ENCODE measurements around the gene SLIT3.

The SLIT3 gene

DNA sequence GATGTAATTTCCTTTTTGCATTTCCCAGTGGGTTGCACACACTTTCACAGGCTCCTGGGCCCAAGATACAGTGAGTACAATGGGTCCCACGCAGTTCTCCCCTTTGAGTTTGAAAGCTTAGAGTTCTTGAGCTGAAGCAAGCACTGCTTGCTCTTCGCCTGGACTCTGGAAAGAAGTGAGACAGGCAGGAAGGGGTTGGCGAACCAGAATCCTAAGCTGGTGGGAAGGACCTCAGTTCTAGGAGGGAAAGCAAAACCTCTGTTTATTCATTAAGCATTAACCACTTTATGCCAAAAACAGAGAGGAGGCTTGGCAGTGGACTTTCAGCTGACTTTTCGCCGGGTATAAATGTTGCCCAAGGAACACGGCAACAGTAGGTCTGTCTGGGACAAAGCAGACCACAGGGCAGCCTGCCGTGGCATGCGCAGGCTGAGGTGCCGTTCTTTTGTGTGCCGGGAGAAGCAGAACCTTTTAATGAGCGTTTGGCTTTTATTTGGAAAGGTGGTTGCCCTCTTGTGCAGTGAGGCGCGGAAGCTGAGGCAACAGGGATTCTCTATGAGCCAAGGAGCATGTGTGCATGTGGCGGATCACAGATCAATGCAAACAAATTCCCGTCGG lies 481.8 kb downstream of the SLIT3 start:
- Histone ChIP-seq H3K4me1 (ENCODE audit: control insufficient read depth, insufficient read depth, low read length) (no peaks in the 10 kb centered on the region), H3K9me3 (replicated peaks; ENCODE audit: low read length) (no peaks in the 10 kb centered on the region), H3K27me3 (ENCODE audit: control insufficient read depth, insufficient read depth, low read length) (no peaks in the 10 kb centered on the region), H3K4me3 (ENCODE audit: low read length) (no peak overlapping the region), H3K36me3 (ENCODE audit: insufficient read depth, low read length) (no peaks in the 10 kb centered on the region), H3K9ac (ENCODE audit: low read depth, low read length) (no peak overlapping the region), H3K4me2 (ENCODE audit: low read length) (no peak overlapping the region)

DNA sequence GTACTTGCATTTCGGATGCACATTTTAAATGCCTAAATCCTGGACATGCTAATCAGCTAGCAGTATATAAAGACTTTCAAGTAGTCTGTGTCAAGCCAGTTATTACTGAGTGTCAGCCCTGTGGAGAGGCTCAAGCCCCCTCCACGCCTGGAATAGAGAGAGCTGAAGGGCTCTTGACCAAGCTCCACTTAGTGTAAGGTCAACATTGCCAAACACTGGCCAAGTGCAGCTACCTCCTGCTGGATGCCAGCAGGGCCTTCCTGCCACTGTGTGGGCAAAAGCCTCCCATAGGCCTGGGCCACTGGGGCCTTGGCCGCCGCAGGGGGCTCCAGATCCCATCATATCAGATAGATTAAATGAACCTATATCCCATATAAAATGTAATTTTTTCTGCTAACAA lies 482.4 kb downstream of the SLIT3 start:
- Histone ChIP-seq H3K4me2 (ENCODE audit: low read length) (no peak overlapping the region), H3K36me3 (ENCODE audit: insufficient read depth, low read length) (no peaks in the 10 kb centered on the region), H3K4me1 (ENCODE audit: control insufficient read depth, insufficient read depth, low read length) (no peaks in the 10 kb centered on the region), H3K9me3 (replicated peaks; ENCODE audit: low read length) (no peaks in the 10 kb centered on the region), H3K4me3 (ENCODE audit: low read length) (no peak overlapping the region), H3K27me3 (ENCODE audit: control insufficient read depth, insufficient read depth, low read length) (no peaks in the 10 kb centered on the region), H3K9ac (ENCODE audit: low read depth, low read length) (no peak overlapping the region)

DNA sequence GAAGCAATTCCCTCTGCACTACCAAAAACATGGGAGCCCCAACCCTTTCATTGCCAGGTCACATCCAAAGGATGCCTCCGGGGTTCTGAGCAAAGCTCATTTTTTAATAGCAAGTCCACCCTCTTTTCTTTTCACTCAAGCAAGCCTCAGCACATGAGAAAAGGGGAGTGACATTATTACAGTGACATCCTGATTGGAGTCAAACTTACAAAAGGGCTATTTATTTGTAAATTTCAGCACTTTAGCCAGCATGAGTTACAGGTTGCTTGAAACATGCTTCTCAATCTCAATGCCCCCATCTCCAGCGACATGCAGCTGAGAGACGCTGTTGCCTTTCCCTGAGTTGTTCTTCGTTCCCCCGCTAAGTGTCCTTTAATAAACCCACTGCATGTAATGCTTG lies 483.3 kb downstream of the SLIT3 start:
- H3K4me3 ChIP-seq (ENCODE audit: low read length): no peak overlapping the region
- H3K27me3 ChIP-seq (ENCODE audit: control insufficient read depth, insufficient read depth, low read length): no peaks in the 10 kb centered on the region
- H3K4me1 ChIP-seq (ENCODE audit: control insufficient read depth, insufficient read depth, low read length): no peaks in the 10 kb centered on the region
- H3K4me2 ChIP-seq (ENCODE audit: low read length): no peak overlapping the region
- H3K36me3 ChIP-seq (ENCODE audit: insufficient read depth, low read length): no peaks in the 10 kb centered on the region
- no peaks in the 10 kb centered on the region for H3K9me3 ChIP-seq (replicated peaks; ENCODE audit: low read length)
- H3K9ac ChIP-seq (ENCODE audit: low read depth, low read length): no peak overlapping the region

- no peak overlapping the region for H3K4me3 ChIP-seq (ENCODE audit: low read length)
- no peaks in the 10 kb centered on the region for H3K9me3 ChIP-seq (replicated peaks; ENCODE audit: low read length)
- no peaks in the 10 kb centered on the region for H3K4me1 ChIP-seq (ENCODE audit: control insufficient read depth, insufficient read depth, low read length)
- no peak overlapping the region for H3K9ac ChIP-seq (ENCODE audit: low read depth, low read length)
- H3K27me3 ChIP-seq (ENCODE audit: control insufficient read depth, insufficient read depth, low read length): no peaks in the 10 kb centered on the region
- no peak overlapping the region for H3K4me2 ChIP-seq (ENCODE audit: low read length)
- H3K36me3 ChIP-seq (ENCODE audit: insufficient read depth, low read length): no peaks in the 10 kb centered on the region
Measured at GRCh38 chr5:168816661-168817060, 484.3 kb downstream of the SLIT3 start.

DNA sequence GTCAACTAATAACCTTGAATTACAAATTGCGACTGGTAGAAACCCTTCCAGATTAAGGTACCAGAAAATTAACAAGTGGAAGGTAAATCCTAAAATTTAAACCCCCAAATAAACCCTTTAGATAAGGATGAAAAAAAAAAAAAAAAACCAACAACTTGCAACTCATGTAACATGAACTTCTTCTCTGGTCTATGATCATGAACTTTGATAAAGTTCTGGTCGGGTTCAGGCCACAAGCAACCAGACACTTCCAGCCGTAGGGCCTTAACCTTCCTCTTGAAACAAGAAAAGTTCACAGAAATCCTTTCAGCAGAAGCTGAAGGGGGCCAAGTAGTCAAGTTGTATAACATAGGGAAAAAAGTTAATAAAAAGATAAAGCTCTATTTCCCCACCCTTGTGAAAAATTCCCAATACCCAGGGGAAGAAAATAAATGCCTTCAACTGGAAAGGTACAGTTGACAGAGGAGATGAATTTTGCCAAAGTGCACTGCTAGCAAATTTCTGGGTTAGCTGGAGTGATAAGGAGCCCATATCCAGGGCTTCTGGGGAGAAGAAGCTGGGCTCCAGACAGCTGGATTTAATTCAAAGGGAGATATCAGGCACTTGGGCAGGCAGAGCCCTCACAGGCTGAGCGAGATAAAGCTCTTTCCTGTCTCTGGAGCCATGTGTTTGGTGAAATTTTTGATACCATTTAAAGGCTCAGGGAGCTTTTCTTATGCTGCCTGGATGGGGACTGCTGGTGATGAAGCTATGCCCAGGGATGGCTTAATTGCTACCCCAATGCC lies 487.6 kb downstream of the SLIT3 start:
- H3K27me3 ChIP-seq (ENCODE audit: control insufficient read depth, insufficient read depth, low read length): no peaks in the 10 kb centered on the region
- no peaks in the 10 kb centered on the region for H3K9me3 ChIP-seq (replicated peaks; ENCODE audit: low read length)
- H3K36me3 ChIP-seq (ENCODE audit: insufficient read depth, low read length): no peaks in the 10 kb centered on the region
- no peaks in the 10 kb centered on the region for H3K4me1 ChIP-seq (ENCODE audit: control insufficient read depth, insufficient read depth, low read length)
- H3K4me3 ChIP-seq (ENCODE audit: low read length): no peak overlapping the region
- H3K9ac ChIP-seq (ENCODE audit: low read depth, low read length): no peak overlapping the region
- H3K4me2 ChIP-seq (ENCODE audit: low read length): no peak overlapping the region

- H3K36me3 ChIP-seq (ENCODE audit: insufficient read depth, low read length): no peaks in the 10 kb centered on the region
- H3K4me1 ChIP-seq (ENCODE audit: control insufficient read depth, insufficient read depth, low read length): no peaks in the 10 kb centered on the region
Measured at GRCh38 chr5:168810641-168811040, 490.3 kb downstream of the SLIT3 start.

GRCh38 chr5:168809218-168809617 lies 491.7 kb downstream of the SLIT3 start:
- no peaks in the 10 kb centered on the region for H3K4me1 ChIP-seq (ENCODE audit: control insufficient read depth, insufficient read depth, low read length)
- no peaks in the 10 kb centered on the region for H3K27me3 ChIP-seq (ENCODE audit: control insufficient read depth, insufficient read depth, low read length)
- no peaks in the 10 kb centered on the region for H3K9me3 ChIP-seq (replicated peaks; ENCODE audit: low read length)
- H3K9ac ChIP-seq (ENCODE audit: low read depth, low read length): no peak overlapping the region
- no peaks in the 10 kb centered on the region for H3K36me3 ChIP-seq (ENCODE audit: insufficient read depth, low read length)
- no peak overlapping the region for H3K4me3 ChIP-seq (ENCODE audit: low read length)
- no peak overlapping the region for H3K4me2 ChIP-seq (ENCODE audit: low read length)

More at GRCh38 chr5:168810641-168811040, 490.3 kb downstream of the SLIT3 start:
- Histone ChIP-seq H3K4me2 (ENCODE audit: low read length) (no peak overlapping the region), H3K9me3 (replicated peaks; ENCODE audit: low read length) (no peaks in the 10 kb centered on the region), H3K9ac (ENCODE audit: low read depth, low read length) (no peak overlapping the region), H3K4me3 (ENCODE audit: low read length) (no peak overlapping the region), H3K27me3 (ENCODE audit: control insufficient read depth, insufficient read depth, low read length) (no peaks in the 10 kb centered on the region)

GRCh38 chr5:168808051-168808616 lies 492.8 kb downstream of the SLIT3 start:
- H3K9me3 ChIP-seq (replicated peaks; ENCODE audit: low read length): no peaks in the 10 kb centered on the region
- H3K9ac ChIP-seq (ENCODE audit: low read depth, low read length): no peak overlapping the region
- no peak overlapping the region for H3K4me2 ChIP-seq (ENCODE audit: low read length)
- no peaks in the 10 kb centered on the region for H3K27me3 ChIP-seq (ENCODE audit: control insufficient read depth, insufficient read depth, low read length)
- H3K4me1 ChIP-seq (ENCODE audit: control insufficient read depth, insufficient read depth, low read length): no peaks in the 10 kb centered on the region
- no peaks in the 10 kb centered on the region for H3K36me3 ChIP-seq (ENCODE audit: insufficient read depth, low read length)
- no peak overlapping the region for H3K4me3 ChIP-seq (ENCODE audit: low read length)

- Histone ChIP-seq H3K9me3 (replicated peaks; ENCODE audit: low read length) (no peaks in the 10 kb centered on the region), H3K4me2 (ENCODE audit: low read length) (no peak overlapping the region), H3K36me3 (ENCODE audit: insufficient read depth, low read length) (no peaks in the 10 kb centered on the region), H3K4me1 (ENCODE audit: control insufficient read depth, insufficient read depth, low read length) (no peaks in the 10 kb centered on the region), H3K9ac (ENCODE audit: low read depth, low read length) (no peak overlapping the region), H3K27me3 (ENCODE audit: control insufficient read depth, insufficient read depth, low read length) (no peaks in the 10 kb centered on the region), H3K4me3 (ENCODE audit: low read length) (no peak overlapping the region)
Measured at GRCh38 chr5:168807287-168807686, 493.7 kb downstream of the SLIT3 start.

- Histone ChIP-seq H3K4me3 (ENCODE audit: low read length) (no peak overlapping the region), H3K9me3 (replicated peaks; ENCODE audit: low read length) (no peaks in the 10 kb centered on the region), H3K4me1 (ENCODE audit: control insufficient read depth, insufficient read depth, low read length) (no peaks in the 10 kb centered on the region), H3K36me3 (ENCODE audit: insufficient read depth, low read length) (no peaks in the 10 kb centered on the region), H3K9ac (ENCODE audit: low read depth, low read length) (no peak overlapping the region), H3K4me2 (ENCODE audit: low read length) (no peak overlapping the region), H3K27me3 (ENCODE audit: control insufficient read depth, insufficient read depth, low read length) (no peaks in the 10 kb centered on the region)
Measured at GRCh38 chr5:168803541-168803940, 497.4 kb downstream of the SLIT3 start.

- Histone ChIP-seq H3K4me1 (ENCODE audit: control insufficient read depth, insufficient read depth, low read length) (no peaks in the 10 kb centered on the region), H3K9ac (ENCODE audit: low read depth, low read length) (no peak overlapping the region), H3K36me3 (ENCODE audit: insufficient read depth, low read length) (no peaks in the 10 kb centered on the region), H3K4me3 (ENCODE audit: low read length) (no peak overlapping the region), H3K4me2 (ENCODE audit: low read length) (no peak overlapping the region), H3K27me3 (ENCODE audit: control insufficient read depth, insufficient read depth, low read length) (no peaks in the 10 kb centered on the region), H3K9me3 (replicated peaks; ENCODE audit: low read length) (no peaks in the 10 kb centered on the region)
Measured at GRCh38 chr5:168802337-168802736, 498.6 kb downstream of the SLIT3 start.

- Histone ChIP-seq H3K4me1 (ENCODE audit: control insufficient read depth, insufficient read depth, low read length) (no peaks in the 10 kb centered on the region), H3K36me3 (ENCODE audit: insufficient read depth, low read length) (no peaks in the 10 kb centered on the region), H3K4me2 (ENCODE audit: low read length) (no peak overlapping the region), H3K9ac (ENCODE audit: low read depth, low read length) (no peak overlapping the region), H3K9me3 (replicated peaks; ENCODE audit: low read length) (no peaks in the 10 kb centered on the region), H3K27me3 (ENCODE audit: control insufficient read depth, insufficient read depth, low read length) (no peaks in the 10 kb centered on the region), H3K4me3 (ENCODE audit: low read length) (no peak overlapping the region)
Measured at GRCh38 chr5:168801567-168801966, 499.4 kb downstream of the SLIT3 start.

All from skeletal muscle satellite cell (primary cell).